Measurements from ENCODE around the gene CLMP.

DNA sequence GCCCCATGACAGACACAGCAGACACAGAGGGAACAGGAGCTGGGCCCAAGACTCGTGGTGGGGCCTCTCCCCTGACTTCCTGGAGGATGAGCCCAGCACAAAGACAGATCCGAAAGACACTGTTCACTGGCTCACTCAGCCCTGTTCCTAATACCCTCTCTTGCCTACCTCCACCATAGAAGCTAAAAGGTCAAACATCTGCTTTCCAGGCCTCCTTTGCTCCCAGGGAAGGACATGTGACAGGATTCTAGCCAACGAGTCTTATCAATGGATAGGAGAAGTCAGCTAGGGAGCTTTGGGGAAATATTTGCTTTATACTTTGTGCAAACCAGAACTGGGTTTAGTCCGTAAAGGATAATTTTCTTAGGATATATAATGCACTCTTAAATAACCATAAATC, 8.4 kb upstream of the CLMP start:
- no peak for TF ChIP-seq POLR2A (IDR thresholded peaks at IDR 0.05; ENCODE audit: low read length)
- no peak for TF ChIP-seq GATA1 (IDR thresholded peaks at IDR 0.05; ENCODE audit: low read depth, low read length)
